GM18520 (cell line): Measurements from ENCODE around the gene HERC3.

Experiments
- ATAC-seq: cut with Tn5 transposase; IDR thresholded peaks from one replicate; pipeline ENCODE4 v1.9.1; 2021; ENCODE audit not compliant: unreplicated experiment

The HERC3 gene

DNA sequence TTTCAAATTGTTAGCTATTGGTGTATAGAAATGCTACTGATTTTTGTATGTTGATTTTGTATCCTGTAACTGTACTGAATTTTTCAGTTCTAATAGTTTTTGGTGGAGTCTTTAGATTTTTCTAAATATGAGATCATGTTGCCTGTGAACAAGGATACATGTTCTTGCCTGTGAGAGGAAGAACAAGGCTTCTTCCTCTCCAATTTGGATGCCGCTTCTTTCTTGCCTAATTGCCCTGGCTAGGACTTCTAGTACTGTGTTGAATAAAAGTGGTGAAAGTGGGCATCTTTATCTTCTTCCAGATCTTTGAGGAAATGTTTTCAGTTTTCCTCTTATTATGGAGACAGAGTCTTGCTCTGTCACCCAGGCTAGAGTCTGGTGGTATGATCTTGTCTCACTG lies 121.5 kb downstream of the HERC3 start:
- ATAC-seq: no peak

DNA sequence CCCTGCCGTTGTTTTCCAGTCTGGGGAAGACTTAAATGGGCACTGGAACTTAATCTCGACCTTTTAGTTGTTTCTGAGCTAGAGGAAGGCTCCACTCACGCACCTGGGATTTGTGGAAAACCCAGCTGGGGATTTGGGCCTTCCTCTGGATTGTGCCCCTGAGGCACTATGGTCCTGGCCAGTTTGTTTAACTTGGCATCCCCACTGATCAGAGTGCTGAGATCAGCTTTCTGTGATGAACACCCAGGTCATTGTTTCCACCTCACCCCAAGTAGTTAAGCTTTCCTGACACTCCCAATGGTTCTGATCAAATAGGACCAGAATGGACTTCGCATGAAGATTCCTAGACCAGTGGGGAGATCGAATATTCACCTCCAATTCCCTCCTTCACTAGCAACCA lies 125.8 kb downstream of the HERC3 start:
- ATAC-seq: no peak

DNA sequence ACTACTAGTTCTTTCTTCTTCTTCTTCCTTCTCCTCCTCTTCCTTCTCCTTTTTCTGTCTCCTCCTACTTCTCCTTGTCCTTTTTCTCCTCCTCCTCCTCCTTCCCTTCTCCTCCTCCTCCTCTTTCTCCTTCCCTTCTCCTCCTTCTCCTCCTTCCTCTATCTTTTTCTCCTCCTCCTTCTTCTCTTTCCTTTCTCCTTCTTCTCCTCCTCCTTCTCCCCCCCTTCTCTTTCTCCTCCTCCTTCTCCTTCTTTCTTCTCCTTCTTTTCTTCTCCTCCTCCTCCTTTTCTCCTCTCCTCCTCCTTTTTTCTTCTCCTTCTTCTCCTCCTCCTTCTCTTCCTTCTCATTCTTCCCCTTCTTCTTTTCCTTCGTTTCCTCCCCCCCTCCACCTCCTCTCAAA lies 127.1 kb downstream of the HERC3 start:
- no peak for ATAC-seq

DNA sequence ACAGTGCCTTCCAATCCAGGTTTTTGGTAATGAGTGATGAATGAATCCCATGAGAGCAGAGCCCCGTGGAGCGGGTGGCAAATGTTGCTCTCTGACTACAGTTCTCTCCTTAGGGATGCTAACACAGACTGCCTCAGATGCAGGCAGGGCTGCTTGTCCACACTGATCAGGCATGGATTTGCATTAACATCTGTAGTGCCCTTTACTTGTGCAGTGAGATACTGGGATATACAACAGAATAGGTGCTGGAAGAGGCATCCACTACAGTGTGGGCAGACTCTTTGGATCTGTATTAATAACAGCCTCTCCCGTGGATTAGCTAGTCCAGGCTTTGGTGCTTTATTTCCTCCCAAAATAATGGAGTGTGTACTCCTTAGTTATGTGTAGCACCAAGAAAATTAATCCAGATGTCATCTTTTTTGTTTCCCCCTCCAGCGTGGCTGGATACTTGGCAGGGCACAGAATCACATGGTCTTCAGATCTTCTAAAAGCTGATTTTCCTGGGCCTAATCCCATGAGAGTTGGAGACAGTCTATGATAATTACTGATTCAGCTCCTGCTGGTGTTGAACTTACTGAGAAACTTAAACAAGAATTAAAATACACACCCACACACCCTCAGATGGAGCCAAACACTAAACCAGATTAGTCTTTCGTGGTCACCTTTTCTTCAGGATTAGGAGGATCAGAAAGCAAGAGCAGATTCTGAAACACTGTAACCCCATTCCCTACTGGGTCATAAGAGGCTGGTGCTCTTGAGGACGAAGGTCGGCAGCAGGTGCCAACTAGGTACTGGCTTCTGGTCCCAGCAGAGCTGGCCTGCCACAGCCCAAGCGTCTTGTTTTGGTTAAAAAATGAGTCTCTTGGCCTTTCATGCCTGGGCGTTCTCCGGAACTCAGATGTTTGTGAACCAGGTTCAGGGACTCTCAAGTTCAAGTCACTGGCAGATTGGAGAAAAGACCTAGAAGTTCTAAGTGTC lies 128.5 kb downstream of the HERC3 start:
- no peak for ATAC-seq

DNA sequence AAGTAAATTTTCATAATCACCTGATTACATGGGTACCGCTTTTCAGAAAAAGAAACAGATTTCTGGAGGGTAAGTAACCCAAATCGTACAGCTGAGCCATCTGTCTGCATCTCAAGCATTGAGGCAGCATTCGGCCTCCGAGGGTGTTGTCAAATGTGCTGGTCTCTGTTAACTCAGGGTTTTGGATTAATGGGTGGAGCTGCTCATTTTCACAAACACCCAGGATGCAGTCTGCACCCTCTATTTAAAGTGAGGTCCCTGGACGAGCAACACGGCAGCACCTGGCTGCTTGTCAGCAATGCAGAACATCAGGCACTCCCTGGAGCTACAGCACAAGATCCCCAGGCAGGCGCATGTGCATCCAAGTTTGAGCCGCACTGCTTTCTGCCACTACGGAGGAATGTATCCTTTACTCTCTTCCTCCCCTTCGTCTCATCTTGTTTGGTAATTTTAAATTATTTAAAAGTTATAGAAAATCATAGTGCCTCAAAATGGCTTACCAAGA lies 130.0 kb downstream of the HERC3 start:
- ATAC-seq: no peak

DNA sequence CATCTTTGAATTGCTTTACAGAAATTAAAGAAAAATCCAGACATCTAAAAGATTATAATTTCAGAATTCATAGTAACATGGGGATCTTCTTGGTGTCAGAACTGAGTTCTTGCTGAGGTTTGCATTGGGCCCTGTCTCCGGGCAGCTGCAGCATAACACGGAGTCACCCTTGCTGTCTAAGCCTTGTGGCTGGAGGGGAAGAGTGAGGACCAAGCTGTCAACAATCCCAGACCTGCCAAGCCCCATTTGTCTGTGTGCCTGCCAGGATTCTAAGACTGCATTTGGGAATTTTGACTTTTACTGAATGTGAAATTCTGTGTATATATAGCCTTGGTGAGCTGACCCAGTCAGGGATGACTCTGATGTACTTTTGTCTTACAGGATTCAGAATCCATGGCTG lies 130.5 kb downstream of the HERC3 start:
- ATAC-seq: no peak

DNA sequence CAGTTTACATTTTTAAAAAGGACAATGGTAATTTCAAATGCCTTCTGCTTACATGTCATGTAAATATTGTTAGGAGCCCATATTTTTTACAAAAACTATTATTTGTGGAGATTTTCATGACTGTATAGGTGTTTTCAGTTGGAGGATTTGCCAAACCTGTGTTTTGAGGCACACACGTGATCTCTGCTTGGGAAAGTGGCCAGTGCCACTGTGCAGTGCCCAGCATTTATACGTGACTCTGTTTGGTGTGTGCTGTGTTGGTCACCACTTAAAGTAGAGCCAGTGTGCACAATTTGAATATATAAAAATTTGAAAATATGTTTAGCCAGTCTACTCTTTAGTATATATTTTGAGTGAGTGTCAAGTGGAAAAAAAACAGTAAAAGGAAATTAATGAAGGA lies 132.1 kb downstream of the HERC3 start:
- ATAC-seq: no peak

DNA sequence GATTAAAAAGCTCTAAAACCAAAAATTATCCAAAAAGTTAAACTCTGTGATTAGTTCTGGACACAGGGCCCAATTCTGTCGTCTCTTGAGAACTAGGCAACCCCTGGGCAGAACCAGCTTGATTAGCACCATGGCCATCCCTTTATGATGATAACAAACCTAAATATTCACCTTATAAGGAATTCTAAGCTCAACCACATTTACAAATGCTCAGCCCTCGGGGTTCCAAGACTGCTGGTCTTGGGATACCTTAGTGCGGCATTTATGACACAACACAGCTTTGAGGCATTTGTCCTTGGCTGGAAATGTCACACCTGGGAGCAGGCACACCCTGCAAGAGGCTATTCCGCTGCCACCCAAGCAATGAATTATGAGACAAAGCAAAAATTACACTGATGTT lies 132.9 kb downstream of the HERC3 start:
- no peak for ATAC-seq

DNA sequence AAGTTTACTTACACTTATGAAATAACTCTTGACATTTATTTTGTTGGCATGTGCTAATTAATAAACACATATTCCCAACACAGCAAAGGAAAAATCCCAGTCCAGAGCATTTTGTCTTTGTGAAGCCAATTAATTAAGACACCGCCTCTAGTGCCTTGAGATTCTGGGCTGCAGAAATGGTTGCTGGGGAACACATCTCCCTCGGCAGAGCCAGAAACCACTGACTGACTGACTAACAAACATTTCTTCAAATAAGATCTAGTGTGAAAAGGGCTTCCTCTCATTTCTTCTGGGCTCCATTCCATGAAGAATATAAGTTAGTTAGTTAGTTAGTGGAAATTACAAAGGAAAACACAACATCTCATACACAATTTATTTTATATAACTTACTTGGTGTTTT lies 133.7 kb downstream of the HERC3 start:
- no peak for ATAC-seq

DNA sequence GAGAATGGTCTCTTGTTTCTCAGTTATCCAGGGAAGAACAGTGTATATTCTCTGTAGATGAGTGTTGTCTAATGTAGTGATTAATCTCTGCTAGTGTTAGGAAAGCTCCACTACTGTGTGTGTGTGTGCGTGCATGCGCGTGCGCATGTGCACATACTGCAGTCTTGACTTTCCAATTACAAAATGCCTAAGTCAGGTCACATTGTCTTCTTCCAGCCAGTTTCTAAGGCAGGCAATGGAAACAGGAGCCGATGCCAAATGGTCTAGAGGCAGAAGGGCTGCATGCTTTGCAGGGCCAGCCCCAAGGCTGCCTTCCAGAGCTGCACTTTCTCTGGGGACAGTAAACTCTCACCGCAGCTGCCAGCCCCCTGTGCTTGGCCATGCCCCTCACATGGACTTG lies 135.9 kb downstream of the HERC3 start:
- ATAC-seq: no peak

DNA sequence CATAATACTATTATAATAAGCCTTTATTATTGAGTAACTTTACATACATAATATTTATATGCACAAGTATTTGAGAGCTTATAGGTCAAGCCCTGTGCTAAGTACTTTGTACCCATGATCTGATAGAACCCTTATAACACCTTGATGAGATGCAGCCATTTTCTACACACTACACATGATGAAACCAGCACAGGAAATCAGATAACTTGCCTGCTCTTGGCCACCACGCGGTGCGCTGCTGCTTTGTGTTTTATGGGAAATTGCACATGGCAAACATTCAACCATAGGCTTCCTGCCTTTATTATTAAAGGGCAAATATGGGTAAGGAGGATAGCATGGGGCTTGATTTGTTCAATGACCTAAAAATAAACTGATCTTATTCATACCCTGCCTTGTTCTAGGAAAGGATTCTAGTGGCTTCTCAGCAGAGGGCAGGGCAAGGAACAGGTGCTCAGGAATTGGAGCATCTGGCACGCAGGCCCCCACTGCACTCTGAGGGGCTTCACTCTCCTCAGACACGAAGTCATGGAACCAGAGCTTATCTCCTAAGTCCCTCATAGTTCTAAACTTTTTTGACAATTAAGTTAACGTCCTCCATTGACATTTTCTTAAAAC lies 137.0 kb downstream of the HERC3 start:
- ATAC-seq: no peak

DNA sequence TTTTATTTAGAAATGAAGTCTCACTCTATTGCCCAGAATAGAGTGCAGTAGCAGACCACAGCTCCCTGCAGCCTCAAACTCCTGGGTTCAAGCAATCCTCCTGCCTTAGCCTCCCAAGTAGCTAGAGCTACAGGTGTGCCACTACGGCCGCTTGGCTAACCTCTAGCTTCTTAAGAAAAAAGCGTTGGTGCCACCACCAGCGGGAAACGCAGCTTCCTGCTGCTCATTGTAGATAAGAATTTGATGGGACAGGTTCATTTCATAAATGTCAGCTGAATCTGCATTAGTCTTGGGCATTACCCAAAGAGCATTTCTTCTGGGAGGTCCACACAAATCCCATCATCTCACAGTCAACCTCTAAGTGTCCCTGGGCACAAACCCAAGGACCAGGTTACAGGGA lies 138.5 kb downstream of the HERC3 start:
- no peak for ATAC-seq

DNA sequence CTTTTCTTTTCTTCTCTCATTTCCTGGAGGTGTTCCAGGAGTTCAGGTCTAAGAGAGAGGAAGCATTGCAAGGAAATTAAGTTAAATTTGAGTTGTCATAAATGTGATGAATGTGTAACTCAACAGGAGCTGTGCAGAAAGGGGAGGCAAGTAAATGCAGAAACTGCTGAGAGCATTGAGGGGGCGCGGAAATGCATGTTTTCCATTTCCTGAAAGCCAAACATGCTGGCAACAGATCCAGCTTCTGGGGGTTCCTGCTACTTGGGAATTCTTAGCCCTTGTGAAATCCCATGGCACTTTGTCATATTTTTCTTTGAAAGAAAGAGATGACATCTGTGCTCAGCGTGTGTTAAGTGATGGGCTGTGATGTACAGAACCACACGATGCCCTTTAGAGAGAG lies 139.1 kb downstream of the HERC3 start:
- ATAC-seq: no peak

DNA sequence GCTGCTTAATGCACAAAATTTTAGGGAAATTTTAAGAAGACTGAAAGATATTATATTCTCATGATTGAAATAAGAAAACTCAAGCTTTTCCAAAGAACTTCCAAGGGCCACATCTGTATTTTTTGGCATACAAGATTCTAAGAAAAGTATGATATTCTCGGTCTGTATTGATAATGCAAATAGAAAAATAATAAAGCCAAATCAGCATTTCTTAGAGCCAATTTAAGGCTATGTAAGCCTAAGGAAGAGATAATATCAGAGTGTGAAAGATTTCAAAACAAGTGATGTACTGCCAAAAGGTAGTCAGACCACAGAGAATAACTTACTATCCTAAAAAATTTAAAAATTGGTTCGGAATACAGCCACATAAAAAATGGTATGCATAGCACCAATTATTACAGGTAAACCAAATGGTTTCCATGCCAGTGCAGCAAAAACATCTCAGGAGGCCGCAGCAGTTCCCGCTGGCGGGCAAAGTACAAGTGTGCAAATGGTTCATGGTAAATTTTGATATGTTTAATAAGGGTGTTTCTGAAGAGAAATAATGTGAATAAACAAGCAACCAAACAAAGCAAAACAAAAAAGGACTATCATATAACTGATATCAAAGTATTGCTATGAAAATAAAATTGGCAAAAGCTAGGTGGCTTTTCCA lies 140.6 kb downstream of the HERC3 start:
- no peak for ATAC-seq

DNA sequence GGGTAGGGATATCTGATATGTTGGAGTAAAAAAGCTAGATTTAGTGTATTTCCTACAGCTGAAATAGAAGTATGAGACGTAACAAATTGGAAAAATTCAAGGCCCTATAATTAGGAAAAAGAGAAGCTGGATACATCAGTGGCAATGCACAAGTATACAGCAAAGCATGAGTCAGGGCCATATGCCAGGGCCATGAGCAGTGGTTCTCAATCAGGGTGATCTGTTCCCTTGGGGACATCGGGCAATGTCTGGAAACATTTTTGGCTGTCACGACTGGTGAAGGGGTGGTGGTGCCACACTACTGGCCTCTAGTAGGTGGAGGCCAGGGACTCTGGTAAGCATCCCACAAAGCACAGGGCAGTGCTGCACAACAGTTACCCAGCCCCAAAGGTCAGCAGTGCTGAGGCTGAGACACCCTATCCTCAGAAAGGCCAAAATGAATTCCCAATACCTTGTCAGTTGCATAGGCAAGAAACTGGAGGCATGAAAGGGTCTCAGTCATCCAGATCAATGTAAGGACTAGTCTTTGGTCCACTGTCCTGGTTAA lies 142.2 kb downstream of the HERC3 start:
- no peak for ATAC-seq

DNA sequence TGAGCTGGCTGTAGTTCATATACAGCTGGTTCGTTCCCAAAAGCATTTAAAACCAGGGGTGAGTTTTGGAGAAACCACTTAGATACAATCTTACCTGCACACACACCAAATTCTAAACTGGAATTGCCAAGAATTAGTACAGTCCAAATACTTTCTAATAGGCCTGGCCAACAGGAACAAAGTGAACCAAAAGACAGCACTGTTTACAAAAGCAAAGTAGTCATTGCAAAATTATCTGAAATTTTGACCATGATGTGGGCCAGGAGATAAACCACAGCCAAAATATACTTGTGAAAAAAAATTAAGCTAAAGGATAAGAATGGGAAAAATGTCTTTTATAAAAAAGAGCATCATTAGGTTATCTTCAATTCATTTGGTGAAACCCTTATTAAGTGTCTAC lies 143.3 kb downstream of the HERC3 start:
- no peak for ATAC-seq

DNA sequence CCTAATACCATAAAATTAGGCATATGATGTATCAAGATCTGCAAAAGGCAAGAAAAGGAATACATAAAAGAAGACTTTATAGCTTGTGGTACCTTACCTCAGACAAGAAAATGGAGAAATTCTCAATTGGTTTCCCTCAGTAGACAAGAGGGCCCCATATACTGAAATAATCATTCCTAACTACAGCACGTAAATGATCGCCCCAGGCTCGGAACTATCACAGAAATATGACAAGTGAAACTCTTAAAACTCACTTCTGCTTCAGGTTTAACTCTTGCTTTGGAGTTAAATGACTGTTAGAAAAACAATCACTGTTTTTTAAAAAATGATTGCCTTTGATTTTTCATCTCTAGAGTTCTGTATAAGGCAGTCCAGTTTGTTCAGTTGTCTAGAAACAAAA lies 144.0 kb downstream of the HERC3 start:
- no peak for ATAC-seq

DNA sequence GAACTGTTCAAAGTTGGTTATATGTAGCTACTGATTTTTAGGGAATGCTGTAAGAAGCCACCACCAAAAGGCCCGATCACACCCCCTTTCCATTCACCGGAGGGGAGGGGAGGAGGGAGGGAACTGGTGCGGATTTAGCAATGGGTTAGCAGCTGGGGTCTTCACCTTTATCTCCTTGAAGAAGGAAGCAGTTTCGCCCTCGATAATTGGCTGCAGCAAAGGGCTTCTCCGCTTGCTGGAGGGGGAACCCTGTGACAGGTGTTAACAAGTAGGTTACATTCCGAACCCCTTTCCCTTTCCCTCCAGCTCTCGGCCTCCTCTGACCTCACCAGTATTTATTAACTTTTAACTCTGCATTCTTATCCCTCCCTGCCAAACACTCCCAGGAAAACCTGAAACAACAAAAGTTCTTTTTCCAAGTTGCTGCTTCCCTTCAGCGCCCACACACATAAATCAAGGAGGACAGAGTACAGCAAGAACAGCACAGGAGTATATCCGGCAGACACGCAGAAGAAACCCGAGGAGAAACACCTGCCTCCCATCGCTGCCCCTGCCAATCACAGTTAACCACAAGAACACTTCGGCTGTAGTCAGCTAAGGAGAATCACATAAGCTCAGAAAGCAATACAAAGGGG lies 145.1 kb downstream of the HERC3 start:
- ATAC-seq: no peak

DNA sequence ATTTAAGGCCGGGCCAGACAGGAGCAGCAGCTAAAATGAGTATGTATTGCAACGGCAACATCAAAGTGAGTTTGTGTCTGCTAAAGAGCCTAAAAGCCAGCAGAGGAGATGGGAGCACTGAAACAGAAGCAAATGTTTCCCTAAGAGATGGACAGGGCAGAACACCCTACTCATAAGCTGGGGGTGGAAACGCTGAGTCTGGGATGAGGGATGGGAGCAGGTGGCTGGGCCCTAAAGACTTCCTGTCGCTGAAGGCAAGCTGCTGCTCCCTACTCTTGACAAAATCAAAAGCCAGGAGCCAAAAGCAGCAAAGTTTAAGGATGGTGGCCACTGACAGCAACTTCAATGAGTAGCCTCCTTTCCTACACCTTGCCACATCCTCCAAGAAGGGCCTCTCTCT lies 145.9 kb downstream of the HERC3 start:
- no peak for ATAC-seq

DNA sequence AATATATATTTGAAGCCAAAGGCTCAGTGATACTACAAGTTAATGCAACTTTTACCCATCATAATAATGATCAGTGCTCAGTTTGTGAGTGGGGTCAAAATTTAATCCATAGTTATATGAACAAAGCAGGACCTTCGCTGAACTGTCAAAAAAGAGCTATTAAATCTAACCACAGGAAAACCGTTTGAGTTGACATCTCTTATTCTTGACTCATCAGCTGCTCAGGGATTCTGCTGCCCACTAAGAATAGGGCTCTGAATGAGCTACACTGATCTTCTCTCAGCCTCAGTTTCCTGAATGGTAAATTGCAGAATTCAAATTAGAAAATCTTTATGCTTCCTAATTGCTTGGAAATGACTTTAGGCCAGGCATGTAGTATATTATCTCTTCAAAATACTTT lies 150.3 kb downstream of the HERC3 start:
- ATAC-seq: no peak

DNA sequence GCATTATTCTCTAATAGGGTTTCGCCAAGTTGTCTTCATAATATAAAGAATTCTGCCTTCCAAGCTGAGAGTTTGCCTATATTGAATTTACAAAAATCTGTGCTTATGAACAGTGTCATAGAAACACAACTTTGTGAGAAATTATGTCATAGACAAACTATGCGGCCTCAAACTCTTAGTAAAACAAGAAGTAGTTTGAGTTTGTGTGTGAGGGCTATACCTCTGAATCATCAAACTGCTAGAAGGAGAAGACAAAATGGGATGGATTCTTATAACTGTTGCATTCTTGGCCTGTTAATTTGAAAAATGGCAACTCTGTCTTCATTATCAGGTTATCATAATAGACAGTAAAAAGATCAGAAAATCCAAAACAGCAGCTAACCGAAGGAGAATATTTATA lies 151.4 kb downstream of the HERC3 start:
- ATAC-seq: no peak
